ENCODE data around the gene GSTA5.
"Not testable (repeated sequence)": the region's sequence is repeated elsewhere in the genome, so short reads cannot be mapped to it uniquely, and the experiment has no call there.

GSTA5 gene

GRCh38 chr6:52834481-52834880, 6.1 kb downstream of the GSTA5 start:
- peak; percentile 34 for DNase-seq (ENCODE audit: low read depth)

DNA sequence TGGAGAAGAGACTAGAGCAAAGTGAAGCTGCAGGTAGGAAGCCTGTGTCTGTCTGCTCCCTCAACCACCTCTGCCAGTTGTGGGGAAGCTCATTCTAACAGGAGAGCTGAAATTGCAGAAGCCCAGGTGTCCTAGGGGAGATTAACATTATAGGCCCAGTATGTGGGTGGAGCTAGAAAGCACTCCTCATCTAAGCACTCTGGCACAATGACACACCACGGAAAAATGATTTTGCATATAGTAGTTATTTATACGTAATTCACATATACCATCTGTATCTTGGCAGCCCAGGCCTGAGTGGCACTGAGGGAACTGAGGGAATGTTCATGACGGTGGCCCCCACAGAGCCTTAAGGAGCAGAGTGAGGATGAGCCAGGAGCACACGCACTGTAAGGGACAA, 9.7 kb downstream of the GSTA5 start:
- DNase-seq (ENCODE audit: low read depth), result not testable (repeated sequence)

DNA sequence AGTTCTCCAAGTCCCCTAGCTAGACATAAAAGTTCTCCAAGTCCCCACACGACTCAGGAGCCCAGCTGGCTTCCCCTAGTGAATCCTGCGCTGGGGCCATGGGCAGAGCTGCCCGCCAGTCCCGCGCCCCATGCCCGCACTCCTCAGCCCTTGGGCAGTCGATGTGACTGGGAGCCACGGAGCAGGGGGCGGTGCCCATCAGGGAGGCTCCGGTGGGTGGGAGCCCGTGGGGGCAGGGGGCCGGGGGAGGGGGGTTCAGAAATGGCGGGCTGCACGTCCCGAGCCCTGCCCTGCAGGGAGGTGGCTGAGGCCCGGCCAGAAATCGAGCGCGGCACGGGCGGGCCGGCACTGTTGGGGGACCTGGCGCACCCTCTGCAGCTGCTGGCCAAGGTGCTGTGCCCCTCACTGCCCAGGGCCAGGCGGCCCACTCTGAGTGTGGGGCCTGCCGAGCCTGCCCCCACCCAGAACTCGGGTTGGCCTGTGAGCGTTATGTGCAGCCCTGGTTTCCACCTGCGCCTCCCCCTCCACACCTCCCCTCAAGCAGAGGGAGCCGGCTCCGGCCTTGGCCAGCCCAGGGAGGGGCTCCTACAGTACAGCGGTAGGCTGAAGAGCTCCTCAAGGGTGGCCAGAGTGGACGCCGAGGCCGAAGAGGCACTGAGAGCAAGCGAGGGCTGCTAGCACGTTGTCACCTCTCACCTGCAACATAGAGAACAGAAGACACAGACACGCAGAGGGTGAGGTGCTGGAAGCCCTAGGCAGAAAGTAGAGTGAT, 11.4 kb downstream of the GSTA5 start:
- DNase-seq (ENCODE audit: low read depth), result no peak

- not testable (repeated sequence) for DNase-seq (ENCODE audit: low read depth)
Measured at GRCh38 chr6:52828621-52829020, 12.0 kb downstream of the GSTA5 start.

DNA sequence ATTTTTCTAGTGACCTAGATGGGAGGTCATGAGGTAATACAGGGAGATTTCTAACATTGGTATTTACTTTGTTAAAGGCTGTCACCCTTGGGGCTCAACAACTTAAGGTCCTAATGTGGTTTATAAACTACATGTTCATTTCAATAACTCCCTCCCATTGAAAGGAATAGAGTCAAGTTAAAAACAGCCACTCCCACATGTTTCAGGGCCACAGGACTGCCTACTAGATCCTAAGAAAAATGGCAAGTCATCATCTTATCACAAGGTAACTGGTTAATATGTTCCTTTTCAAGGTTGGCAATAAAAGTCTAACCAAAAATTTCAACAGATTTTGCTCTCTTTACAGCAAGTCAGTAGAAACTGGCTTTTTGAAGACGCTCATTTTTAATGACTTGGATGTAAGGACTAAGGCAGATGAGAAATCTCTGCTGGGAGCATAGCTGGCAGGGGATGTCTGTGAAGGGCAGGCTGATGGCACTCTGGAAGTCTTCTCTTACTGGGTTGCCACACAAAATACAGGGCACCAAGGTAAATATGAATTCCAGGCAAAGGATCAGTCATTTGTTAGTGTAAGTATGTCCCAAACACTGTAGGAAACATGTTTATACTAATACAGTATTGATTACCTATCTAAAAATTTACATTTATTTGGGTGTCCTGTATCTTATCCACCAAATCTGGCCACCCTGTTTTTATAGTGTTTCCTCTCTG, 13.4 kb downstream of the GSTA5 start:
- not testable (repeated sequence) for DNase-seq (ENCODE audit: low read depth)

DNA sequence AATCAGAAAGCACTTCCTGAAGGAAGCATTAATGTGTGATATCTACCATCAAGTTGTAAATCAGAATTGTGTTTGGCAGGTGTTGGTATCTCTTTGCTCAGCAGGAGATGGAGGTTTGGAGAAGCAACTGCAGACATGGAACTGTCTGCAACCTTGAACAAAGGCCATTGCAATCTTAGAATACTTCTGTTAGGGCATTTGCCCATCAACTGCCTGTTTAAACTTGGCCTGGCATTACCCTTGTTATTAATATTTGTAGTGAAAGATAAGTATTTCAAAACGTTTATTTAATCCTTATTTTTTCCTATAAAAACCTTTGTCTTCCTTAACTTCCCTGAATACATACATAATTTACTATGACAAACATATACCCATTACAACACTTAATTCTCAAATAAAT, 14.1 kb downstream of the GSTA5 start:
- no peak for DNase-seq (ENCODE audit: low read depth)

GRCh38 chr6:52825900-52826459, 14.6 kb downstream of the GSTA5 start:
- DNase-seq (ENCODE audit: low read depth), result not testable (repeated sequence)

DNA sequence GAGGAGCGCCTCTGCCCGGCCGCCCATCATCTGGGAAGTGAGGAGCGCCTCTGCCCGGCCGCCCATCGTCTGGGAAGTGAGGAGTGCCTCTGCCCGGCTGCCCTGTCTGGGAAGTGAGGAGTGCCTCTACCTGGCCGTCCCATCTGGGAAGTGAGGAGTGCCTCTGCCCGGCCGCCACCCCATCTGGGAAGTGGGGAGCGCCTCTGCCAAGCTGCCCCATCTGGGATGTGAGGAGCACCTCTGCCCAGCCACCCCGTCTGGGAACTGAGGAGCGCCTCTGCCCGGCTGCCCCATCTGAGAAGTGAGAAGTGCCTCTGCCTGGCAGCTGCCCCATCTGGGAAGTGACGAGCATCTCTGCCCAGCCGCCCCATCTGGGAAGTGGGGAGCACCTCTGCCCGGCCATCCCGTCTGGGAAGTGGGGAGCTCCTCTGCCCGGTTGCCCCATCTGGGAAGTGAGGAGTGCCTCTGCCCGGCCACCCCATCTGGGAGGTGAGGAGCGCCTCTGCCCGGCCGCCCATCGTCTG, 15.3 kb downstream of the GSTA5 start:
- not testable (repeated sequence) for DNase-seq (ENCODE audit: low read depth)

GRCh38 chr6:52821842-52822241, 18.8 kb downstream of the GSTA5 start:
- no peak for DNase-seq (ENCODE audit: low read depth)

DNA sequence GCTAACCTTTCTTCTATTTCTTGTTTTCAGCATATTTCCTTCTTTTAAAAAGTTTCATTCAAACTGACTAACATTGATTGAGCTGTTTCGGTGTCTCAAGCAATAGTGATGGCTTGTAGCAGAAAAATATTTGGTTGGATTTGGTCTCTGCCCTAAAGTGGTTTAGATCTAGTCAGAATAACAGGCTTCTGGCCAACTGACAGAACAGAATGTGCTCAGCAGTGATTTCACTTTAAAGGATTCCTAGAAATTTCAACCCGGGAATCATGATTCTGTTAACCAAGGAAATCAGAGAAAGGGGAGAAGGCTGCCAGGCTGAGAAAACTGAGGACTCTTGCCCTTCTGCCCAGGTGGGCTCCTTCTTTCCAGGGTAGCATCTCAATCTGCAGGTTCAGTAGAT, 20.4 kb downstream of the GSTA5 start:
- no peak for DNase-seq (ENCODE audit: low read depth)

DNA sequence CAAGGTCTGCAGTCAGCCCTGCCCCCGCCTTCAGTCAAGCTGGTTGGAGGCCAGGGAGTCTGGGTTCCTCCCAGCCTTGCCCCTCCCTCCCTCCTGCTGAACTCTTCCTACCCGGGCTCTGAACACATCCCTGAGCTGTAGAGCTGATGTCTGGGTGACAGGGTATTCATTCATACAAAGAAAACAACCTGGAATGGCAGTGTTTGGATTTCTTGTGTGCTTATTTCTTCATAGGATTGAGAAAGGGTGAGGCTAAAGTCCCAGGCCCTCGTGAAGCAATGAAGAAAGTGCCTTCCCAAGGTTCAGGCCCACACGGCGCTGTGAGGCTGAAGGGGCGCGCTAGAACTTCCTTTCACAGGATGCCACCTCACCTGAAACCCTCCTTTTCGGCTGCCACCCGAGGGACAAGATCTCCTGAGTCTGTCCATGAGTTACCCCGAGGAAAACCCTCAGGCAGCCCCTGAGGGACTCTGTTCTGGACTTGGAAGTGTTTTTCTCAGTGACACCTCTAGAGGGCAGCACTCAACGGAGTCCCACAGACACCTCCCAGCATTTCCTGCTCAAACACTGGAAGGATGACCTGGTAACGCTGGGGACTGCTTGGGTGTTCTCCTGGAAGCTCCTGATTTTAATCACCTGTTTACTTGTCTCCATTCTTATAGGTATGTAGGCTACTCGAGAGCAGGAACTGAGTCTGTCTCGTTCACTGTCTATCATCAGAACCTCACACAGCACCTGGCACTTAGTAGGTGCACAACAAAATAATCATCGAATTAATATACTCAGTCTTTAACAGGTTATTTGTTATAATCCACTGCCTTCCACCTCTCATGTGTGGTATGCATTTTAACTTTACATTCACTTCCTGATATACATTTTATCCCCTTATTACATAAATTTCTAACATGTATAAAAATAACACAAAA, 25.2 kb downstream of the GSTA5 start:
- peak; percentile 64 for DNase-seq (ENCODE audit: low read depth)

- DNase-seq (ENCODE audit: low read depth), result not testable (repeated sequence)
Measured at GRCh38 chr6:52814545-52814944, 26.1 kb downstream of the GSTA5 start.

- not testable (repeated sequence) for DNase-seq (ENCODE audit: low read depth)
Measured at GRCh38 chr6:52809777-52810176, 30.8 kb downstream of the GSTA5 start.

- no peak for DNase-seq (ENCODE audit: low read depth)
Measured at GRCh38 chr6:52808660-52809059, 32.0 kb downstream of the GSTA5 start.

DNA sequence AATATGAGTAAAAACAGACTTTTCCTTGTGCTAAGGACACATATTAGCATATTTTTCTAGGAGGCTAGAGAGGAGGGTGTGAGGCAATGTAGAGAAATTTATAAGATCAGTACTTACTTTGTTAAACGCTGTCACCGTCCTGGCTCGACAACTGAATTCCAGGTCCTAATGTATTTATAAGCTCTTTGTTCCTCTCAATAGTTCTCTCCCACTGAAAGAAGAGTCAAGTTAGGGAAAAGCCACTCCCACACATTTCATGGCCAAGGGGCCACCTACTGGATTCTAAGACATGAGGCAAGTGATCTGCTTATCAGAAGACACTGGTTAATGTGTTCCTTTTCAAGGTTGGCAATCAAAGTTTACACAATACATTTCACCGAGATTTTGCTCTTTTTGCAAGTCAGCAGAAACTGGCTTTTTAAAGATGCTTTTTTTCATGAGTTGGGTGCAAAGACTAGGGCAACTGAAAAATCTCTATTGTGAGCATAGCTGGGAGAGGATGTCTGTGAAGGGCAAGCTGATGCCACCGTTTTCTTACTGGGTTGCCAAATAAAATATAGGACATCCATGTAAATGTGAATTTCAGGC, 36.9 kb downstream of the GSTA5 start, which contains the start of gene GSTA1:
GSTA1 (minus strand) TSS at position 149 of the 588 bp plus-strand sequence. CDS start 4,549 bp downstream, outside the sequence.
- not testable (repeated sequence) for DNase-seq (ENCODE audit: low read depth)

DNA sequence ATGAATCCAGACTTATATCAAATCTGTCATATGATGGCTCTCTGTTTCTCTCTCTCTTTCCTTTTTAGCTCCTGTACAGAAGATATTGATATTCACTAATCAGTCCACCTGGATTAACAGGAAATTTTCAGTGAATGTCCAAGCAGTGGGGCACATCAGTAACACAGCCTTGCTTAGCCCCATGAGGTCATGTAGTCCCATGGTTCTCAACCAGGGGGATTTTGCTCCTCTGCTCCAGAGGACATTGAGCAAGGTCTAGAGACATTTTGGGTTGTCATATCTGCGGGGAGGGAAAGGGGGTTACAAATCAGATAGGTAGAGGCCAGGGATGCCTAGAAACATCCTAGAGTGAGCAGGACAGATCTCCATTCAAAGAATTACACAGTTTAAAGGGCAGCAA, 37.8 kb downstream of the GSTA5 start:
- DNase-seq (ENCODE audit: low read depth), result no peak

DNA sequence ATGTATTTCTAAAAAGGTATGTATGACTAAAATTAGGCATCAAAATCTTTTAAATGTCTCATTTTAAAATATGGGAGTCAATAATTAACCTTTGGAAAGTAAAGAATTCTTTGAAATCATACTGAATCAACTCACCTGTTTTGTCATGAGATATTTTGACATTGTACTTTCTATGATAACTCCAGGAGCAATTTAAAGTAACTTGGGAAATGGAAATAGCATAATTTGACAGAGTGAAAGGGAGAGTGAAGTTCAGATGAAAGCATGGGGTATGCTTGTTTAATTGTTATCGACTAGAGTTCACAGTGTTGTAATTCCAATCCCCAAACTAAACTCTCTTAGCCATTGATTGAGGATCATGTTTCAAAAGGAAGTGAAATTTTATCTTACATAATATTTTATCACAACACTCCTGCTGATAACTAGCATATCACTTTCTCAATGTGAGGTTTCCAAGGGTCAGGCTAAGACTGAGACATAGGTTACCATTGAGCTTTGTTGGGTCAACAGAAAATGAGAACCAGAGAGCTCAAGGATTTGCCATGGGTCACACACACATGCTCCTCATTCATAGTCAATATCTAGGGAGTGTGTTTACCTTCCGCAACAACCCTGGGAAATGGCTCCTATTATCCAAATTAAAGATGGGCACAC, 39.3 kb downstream of the GSTA5 start:
- DNase-seq (ENCODE audit: low read depth), result no peak

- DNase-seq (ENCODE audit: low read depth), result not testable (repeated sequence)
Measured at GRCh38 chr6:52799272-52799671, 41.3 kb downstream of the GSTA5 start.

- DNase-seq (ENCODE audit: low read depth), result not testable (repeated sequence)
Measured at GRCh38 chr6:52794366-52794765, 46.2 kb downstream of the GSTA5 start.

GRCh38 chr6:52790861-52791260, 49.8 kb downstream of the GSTA5 start:
- no peak for DNase-seq (ENCODE audit: low read depth)

GRCh38 chr6:52789658-52790057, 51.0 kb downstream of the GSTA5 start:
- DNase-seq (ENCODE audit: low read depth), result peak; percentile 46

Measured in ELR (cell line).